ENCODE data around the gene PEPD.

The PEPD gene

GRCh38 chr19:33414667-33415605, 106.7 kb downstream of the PEPD start:
- Histone ChIP-seq H3K36me3 (ENCODE audit: insufficient read depth, low read length) (no peaks in the 10 kb centered on the region), H3K9me3 (ENCODE audit: insufficient read depth, low read depth, low read length) (no peaks in the 10 kb centered on the region), H3K9ac (ENCODE audit: low read depth, low read length, poor library complexity, severe bottlenecking) (no peak overlapping the region), H3K27me3 (ENCODE audit: insufficient read depth, low read length, poor library complexity, severe bottlenecking) (no peaks in the 10 kb centered on the region), H3K4me3 (ENCODE audit: low read length, poor library complexity, severe bottlenecking) (no peak overlapping the region), H3K9me2 (replicated peaks; ENCODE audit: low read depth, low read length) (no peaks in the 10 kb centered on the region), H3F3A (ENCODE audit: low read depth) (no peaks in the 10 kb centered on the region), H4K20me1 (ENCODE audit: insufficient read depth, low read length, poor library complexity, severe bottlenecking) (no peaks in the 10 kb centered on the region), H3K4me2 (ENCODE audit: low read depth, low read length, poor library complexity, severe bottlenecking) (no peak overlapping the region), H3K79me2 (ENCODE audit: insufficient read depth, low read length) (no peaks in the 10 kb centered on the region), H3K4me1 (ENCODE audit: insufficient read depth, low read length, poor library complexity, severe bottlenecking) (peaks cover 3% of the 10 kb centered on the region), H2AFZ (ENCODE audit: low read length) (no peak overlapping the region)
- TF ChIP-seq EZH2phosphoT487 (IDR thresholded peaks at IDR 0.05; ENCODE audit: borderline replicate concordance), result no peak
- TF ChIP-seq, protein P1, sequence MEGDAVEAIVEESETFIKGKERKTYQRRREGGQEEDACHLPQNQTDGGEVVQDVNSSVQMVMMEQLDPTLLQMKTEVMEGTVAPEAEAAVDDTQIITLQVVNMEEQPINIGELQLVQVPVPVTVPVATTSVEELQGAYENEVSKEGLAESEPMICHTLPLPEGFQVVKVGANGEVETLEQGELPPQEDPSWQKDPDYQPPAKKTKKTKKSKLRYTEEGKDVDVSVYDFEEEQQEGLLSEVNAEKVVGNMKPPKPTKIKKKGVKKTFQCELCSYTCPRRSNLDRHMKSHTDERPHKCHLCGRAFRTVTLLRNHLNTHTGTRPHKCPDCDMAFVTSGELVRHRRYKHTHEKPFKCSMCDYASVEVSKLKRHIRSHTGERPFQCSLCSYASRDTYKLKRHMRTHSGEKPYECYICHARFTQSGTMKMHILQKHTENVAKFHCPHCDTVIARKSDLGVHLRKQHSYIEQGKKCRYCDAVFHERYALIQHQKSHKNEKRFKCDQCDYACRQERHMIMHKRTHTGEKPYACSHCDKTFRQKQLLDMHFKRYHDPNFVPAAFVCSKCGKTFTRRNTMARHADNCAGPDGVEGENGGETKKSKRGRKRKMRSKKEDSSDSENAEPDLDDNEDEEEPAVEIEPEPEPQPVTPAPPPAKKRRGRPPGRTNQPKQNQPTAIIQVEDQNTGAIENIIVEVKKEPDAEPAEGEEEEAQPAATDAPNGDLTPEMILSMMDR (conservative IDR thresholded peaks at IDR 0.05; ENCODE audit: low read length), result no peak

GRCh38 chr19:33413868-33414666, 107.5 kb downstream of the PEPD start:
- Histone ChIP-seq H3K79me2 (ENCODE audit: insufficient read depth, low read length) (no peaks in the 10 kb centered on the region), H2AFZ (ENCODE audit: low read length) (no peak overlapping the region), H3K9ac (ENCODE audit: low read depth, low read length, poor library complexity, severe bottlenecking) (no peak overlapping the region), H3K36me3 (ENCODE audit: insufficient read depth, low read length) (no peaks in the 10 kb centered on the region), H3K27me3 (ENCODE audit: insufficient read depth, low read length, poor library complexity, severe bottlenecking) (no peaks in the 10 kb centered on the region), H3K9me2 (replicated peaks; ENCODE audit: low read depth, low read length) (no peaks in the 10 kb centered on the region), H3K9me3 (ENCODE audit: insufficient read depth, low read depth, low read length) (no peaks in the 10 kb centered on the region), H3F3A (ENCODE audit: low read depth) (no peaks in the 10 kb centered on the region), H3K4me2 (ENCODE audit: low read depth, low read length, poor library complexity, severe bottlenecking) (no peak overlapping the region), H3K4me3 (ENCODE audit: low read length, poor library complexity, severe bottlenecking) (no peak overlapping the region), H3K4me1 (ENCODE audit: insufficient read depth, low read length, poor library complexity, severe bottlenecking) (peaks cover 3% of the 10 kb centered on the region), H4K20me1 (ENCODE audit: insufficient read depth, low read length, poor library complexity, severe bottlenecking) (no peaks in the 10 kb centered on the region)
- TF ChIP-seq, protein P1 (conservative IDR thresholded peaks at IDR 0.05; ENCODE audit: low read length), result no peak
- TF ChIP-seq EZH2phosphoT487 (IDR thresholded peaks at IDR 0.05; ENCODE audit: borderline replicate concordance), result no peak

GRCh38 chr19:33413426-33413725, 108.2 kb downstream of the PEPD start:
- Histone ChIP-seq H3K9me2 (replicated peaks; ENCODE audit: low read depth, low read length) (no peaks in the 10 kb centered on the region), H2AFZ (ENCODE audit: low read length) (no peak overlapping the region), H3K27me3 (ENCODE audit: insufficient read depth, low read length, poor library complexity, severe bottlenecking) (no peaks in the 10 kb centered on the region), H4K20me1 (ENCODE audit: insufficient read depth, low read length, poor library complexity, severe bottlenecking) (no peaks in the 10 kb centered on the region), H3F3A (ENCODE audit: low read depth) (no peaks in the 10 kb centered on the region), H3K4me3 (ENCODE audit: low read length, poor library complexity, severe bottlenecking) (no peak overlapping the region), H3K4me1 (ENCODE audit: insufficient read depth, low read length, poor library complexity, severe bottlenecking) (peaks cover 3% of the 10 kb centered on the region), H3K4me2 (ENCODE audit: low read depth, low read length, poor library complexity, severe bottlenecking) (no peak overlapping the region), H3K9ac (ENCODE audit: low read depth, low read length, poor library complexity, severe bottlenecking) (no peak overlapping the region), H3K36me3 (ENCODE audit: insufficient read depth, low read length) (no peaks in the 10 kb centered on the region), H3K79me2 (ENCODE audit: insufficient read depth, low read length) (no peaks in the 10 kb centered on the region), H3K9me3 (ENCODE audit: insufficient read depth, low read depth, low read length) (no peaks in the 10 kb centered on the region)
- TF ChIP-seq, protein P1 (conservative IDR thresholded peaks at IDR 0.05; ENCODE audit: low read length), result no peak
- no peak for TF ChIP-seq EZH2phosphoT487 (IDR thresholded peaks at IDR 0.05; ENCODE audit: borderline replicate concordance)
